Lower leg skin (tissue), 3 donors: ENCODE measurements around the gene CD53.

Experiments
- POLR2A ChIP-seq, 2 donors: fragments of 450-650 bp; IDR thresholded peaks; one replicate each; pipeline ENCODE4 v1.6.1; 2016 to 2017; ENCODE audit warnings: antibody characterized with exemption in 2 of 2, mild to moderate bottlenecking in 1 of 2, moderate library complexity in 1 of 2
- TF ChIP-seq, protein P1 (sequence below), 3 donors: fragments of 450-650 bp; IDR thresholded peaks; one replicate each; pipeline ENCODE4 v1.5.1; 2016; ENCODE audit warnings: antibody characterized with exemption in 3 of 3, mild to moderate bottlenecking in 3 of 3, moderate library complexity in 2 of 3

GRCh38 chr1:110918016-110918415 is 45.1 kb downstream of the CD53 start:
- TF ChIP-seq, protein P1, sequence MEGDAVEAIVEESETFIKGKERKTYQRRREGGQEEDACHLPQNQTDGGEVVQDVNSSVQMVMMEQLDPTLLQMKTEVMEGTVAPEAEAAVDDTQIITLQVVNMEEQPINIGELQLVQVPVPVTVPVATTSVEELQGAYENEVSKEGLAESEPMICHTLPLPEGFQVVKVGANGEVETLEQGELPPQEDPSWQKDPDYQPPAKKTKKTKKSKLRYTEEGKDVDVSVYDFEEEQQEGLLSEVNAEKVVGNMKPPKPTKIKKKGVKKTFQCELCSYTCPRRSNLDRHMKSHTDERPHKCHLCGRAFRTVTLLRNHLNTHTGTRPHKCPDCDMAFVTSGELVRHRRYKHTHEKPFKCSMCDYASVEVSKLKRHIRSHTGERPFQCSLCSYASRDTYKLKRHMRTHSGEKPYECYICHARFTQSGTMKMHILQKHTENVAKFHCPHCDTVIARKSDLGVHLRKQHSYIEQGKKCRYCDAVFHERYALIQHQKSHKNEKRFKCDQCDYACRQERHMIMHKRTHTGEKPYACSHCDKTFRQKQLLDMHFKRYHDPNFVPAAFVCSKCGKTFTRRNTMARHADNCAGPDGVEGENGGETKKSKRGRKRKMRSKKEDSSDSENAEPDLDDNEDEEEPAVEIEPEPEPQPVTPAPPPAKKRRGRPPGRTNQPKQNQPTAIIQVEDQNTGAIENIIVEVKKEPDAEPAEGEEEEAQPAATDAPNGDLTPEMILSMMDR (IDR thresholded peaks at IDR 0.05), result no peak
- no peak for TF ChIP-seq POLR2A (IDR thresholded peaks at IDR 0.05)
